ENCODE results near the gene CLOCK.

Gene CLOCK

DNA sequence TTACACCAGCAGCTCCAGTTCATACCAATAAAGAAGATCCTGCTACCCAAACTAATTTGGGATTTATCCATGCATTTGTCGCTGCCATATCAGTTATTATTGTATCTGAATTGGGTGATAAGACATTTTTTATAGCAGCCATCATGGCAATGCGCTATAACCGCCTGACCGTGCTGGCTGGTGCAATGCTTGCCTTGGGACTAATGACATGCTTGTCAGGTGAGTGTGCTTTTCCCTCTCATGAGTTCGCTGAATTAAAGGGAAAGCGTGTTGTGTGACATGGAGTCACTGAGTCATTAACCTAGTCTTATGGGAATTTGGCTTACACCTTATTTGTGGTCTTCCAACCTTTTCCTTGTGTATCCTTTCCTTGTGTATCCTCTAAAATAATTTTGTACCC lies 135.1 kb downstream of the CLOCK start:
- DNase-seq (ENCODE audit: low read depth): no peak

- no peak for DNase-seq (ENCODE audit: low read depth)
These were observed 136.3 kb downstream of the CLOCK start for GRCh38 chr4:55410431-55410830.

DNA sequence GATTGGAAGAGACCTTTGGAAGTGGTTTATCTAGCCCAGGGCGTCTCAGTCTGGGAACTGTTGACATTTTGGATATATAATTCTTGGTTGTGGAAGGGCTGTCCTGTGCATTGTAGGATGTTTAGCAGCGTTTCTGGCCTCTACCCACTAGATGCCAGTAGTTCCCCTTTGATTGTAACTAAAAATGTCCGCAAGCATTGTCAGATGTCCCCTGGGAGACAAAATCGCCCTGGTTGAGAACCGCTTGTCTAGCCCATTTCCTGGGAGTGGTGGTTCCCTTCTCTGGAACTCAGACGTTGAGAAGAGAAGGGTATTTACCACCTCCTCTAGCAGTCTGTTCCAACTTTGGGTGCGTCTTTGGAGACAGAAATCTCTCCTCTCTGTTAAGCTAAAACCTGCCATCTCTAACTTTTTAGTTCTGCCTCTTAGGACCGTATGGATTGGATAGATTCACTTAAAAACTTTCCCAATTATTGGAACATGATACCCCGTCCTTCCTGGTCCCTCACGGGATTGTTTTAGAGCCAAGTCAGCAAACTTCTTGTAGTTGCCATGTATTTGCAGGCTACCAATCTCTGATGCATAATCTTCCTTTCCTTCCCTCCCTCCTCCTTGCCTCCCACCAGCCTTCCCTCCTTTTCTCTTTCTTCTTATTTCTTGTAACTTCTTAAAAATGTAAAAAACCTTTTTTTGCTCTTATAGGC lies 137.1 kb downstream of the CLOCK start:
- no peak for DNase-seq (ENCODE audit: low read depth)

- no peak for DNase-seq (ENCODE audit: low read depth)
These were observed 138.9 kb downstream of the CLOCK start for GRCh38 chr4:55407764-55408163.

DNA sequence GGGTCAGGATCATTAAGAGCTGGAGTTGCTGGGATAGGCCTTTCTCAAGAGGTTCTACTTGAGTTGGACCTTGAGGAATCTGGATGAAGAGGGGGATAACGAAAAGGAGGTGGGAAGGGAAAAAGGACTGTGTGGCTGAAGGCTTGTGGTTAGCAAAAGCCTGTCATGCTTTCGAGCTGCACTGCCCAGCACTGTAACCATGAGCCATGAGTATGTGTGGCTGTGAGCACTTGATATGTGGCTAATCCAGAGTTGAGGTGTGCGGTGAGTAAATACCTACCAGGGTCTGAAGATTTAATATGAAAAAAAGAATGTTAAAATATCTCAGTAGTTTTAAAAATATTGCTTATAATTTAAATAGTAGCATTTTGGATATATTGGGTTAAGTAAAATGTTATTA lies 139.6 kb downstream of the CLOCK start:
- DNase-seq (ENCODE audit: low read depth): no peak

- DNase-seq (ENCODE audit: low read depth): no peak
These were observed 140.2 kb downstream of the CLOCK start for GRCh38 chr4:55406545-55406944.

DNA sequence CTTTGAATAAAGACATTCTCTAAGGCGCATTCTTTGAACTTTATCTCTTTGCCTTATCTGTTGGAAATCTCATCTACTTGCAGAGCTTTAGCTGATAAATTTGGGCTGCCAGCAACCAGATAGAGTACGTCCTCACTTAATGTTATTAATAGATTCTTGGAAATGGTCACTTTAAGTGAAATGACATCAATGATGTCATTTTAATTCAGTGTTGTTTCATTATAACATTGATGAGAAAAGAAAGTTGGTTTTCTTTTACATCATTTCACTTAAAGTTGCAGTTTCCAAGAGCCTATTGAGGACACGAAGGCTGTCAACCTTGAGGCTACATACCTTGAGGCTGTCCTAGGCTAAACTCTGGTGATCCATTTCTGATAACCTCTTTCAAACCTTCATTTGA lies 141.6 kb downstream of the CLOCK start:
- no peak for DNase-seq (ENCODE audit: low read depth)

DNA sequence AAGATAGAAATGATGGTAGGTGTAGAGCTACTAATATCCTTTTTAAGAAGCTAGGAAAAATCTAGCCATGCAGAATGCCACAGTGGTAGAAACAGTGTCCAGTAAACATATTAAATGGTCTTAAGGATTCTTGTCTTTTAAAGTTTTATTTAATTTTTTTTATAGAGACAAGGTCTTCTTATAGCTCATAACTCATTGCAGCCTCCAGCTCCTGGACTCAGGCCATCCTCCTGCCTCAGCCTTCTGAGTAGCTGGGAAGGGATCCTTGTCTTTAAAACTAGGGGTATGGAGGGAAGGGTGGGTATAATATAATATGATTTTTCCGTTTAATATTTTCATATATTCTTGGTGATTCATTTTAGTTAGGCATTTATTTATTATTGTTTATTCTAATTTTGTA lies 147.1 kb downstream of the CLOCK start:
- DNase-seq (ENCODE audit: low read depth): no peak

DNA sequence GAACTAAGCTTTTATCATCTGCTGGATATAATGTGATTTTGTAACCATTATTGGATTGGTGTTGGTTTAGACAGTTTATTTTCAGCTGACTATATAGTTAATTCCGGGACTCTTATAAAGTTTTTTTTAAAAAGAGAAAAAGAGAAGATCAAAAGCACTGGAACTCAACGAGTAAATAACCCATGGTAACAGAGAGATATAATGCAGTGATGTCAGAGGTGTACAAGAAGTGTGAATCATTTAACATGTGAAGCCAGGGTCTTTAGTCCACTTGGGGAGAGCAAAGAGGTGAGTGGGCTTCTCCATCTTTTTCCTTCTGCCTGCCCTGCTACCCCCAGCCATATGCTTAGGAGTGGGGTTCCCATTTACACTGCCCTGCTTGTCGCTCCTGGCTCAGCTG lies 147.7 kb downstream of the CLOCK start:
- no peak for DNase-seq (ENCODE audit: low read depth)

GRCh38 chr4:55398461-55398860 lies 148.2 kb downstream of the CLOCK start:
- no peak for DNase-seq (ENCODE audit: low read depth)

DNA sequence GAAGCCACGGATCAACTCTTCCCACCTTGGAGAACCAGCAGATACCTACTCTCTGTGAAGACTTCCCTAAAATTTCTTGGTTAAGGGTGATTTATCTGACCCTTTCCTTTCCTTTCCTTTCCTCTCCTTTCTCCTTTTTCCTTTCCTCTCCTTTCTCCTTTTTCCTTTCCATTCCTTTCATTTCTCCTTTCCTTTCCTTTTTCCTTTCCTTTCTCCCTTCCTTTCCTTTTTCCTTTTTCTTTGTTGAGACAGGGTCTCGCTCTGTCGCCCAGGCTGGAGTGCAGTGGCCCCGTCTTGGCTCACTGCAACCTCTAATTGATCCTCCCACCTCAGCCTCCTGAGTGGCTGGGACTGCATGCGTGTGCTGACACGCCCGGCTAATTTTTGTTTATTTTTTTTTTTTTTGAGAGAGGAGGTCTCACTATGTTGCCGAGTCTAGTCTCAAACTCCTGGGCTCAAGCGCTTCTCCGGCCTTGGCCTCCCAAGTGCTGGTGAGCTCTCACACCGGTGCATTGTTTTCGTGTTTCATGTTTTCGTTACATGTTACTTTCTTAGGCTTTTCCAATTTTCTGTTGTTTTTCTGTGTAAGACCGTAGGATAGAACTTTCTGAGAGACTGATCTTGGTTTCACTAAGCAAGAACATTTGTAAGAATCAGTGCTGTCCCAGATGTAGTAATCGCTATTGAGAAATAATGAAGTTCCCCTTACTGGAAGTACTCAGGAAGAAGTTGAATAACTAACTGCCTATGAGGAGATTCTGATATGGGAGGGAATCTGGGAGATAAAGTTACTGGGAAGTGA lies 149.0 kb downstream of the CLOCK start:
- no peak for DNase-seq (ENCODE audit: low read depth)

- DNase-seq (ENCODE audit: low read depth): no peak
These were observed 149.6 kb downstream of the CLOCK start for GRCh38 chr4:55397126-55397436.

GRCh38 chr4:55396308-55397125 lies 150.2 kb downstream of the CLOCK start:
- DNase-seq (ENCODE audit: low read depth): peak; percentile 2

DNA sequence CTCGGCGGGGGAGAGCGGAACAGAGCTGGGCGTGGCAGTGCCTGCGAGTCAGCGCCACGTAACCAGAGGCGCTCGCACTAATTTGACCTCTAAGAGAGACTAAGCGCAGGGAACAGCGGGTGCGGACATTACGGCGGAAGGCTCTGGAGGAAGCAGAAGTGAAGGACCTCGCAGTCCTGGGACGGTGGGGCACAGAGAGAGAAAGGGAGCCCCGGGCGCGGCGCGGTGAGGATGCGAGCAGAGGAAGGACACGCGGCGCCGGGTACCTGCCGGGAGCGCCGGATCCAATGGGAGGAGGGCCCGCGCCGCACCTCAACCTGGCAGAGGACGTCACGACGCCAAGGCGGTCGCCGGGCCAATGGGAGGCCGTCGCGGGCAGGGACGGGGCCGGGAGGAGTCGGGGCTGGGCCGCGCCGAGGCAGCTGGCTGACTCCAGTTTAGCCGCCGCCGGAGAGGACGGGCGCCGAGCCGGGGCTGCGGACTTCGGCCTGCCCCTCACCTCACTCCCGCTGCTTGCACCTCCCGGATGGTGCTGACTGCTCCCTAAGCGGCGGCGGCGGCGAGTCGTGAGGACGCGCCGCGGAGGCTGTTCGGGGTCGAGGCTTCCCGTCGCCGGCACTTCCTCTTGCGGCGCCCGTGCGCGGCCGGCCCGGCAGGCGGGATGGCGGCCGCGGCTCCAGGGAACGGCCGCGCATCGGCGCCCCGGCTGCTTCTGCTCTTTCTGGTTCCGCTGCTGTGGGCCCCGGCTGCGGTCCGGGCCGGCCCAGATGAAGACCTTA lies 151.0 kb downstream of the CLOCK start, which contains the start of gene TMEM165:
Gene TMEM165, plus strand, starts transcription at position 429 of the 779 bp plus-strand sequence. Its CDS starts 233 bp downstream, at position 662.
- peak; percentile 83 for DNase-seq (ENCODE audit: low read depth)

DNA sequence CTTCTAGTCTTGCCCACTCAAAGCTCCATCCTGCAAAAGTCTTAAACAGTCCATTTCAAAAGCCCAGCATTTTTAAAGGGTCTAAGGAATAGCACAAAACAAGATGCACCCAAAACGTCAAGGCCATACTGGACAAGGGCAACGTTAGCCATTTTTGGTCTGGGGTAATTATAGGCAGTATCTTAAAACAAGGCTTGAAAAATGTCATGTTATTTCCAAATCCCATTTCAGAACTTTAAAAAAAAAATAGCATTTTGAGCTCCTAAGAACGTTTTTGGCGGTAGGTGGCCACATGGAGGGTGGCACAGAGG lies 151.5 kb downstream of the CLOCK start:
- no peak for DNase-seq (ENCODE audit: low read depth)

GRCh38 chr4:55393461-55394320 lies 153.0 kb downstream of the CLOCK start:
- DNase-seq (ENCODE audit: low read depth): no peak

GRCh38 chr4:55386840-55387239 lies 159.9 kb downstream of the CLOCK start:
- no peak for DNase-seq (ENCODE audit: low read depth)

DNA sequence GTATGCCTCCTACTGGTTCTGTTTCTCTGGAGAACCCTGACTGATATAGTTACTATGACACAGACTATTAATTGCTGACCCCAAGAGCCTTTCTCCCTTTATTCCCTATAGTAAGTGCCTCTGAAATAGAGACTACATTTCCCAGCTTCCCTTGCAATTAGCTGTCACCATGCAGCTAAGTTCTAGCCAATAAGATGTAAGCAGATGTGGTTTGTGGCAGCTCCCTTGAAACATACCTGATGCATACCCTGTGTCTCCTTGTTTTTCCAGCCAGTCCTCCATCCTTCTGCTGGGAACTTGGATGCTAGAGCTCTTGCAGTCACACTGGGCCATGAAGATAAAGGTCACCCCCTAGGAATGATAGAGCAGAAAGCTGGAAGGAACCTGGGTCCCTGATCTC lies 160.6 kb downstream of the CLOCK start:
- no peak for DNase-seq (ENCODE audit: low read depth)

DNA sequence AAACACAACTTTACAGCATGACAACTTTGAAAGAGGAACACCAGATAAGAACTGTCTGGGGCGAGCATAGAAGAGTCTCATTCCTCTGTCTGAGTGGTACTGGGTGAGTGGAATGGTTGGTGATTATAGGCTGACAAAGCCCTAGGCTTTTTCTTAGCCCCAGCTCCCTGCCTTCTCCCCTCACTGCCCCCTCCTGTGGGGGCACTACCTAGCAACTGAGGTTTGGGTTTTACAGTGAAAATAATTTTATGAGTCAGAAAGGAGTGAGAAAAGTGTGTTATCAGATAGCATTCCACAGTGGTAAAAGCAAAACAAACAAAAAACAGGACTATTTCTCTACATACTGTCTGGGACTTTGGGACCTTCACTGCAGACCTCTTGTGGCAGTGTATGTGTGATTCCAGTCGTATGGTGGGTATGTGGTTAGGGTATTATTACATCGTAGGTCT lies 161.5 kb downstream of the CLOCK start:
- no peak for DNase-seq (ENCODE audit: low read depth)

GRCh38 chr4:55382488-55383003 lies 164.2 kb downstream of the CLOCK start:
- no peak for DNase-seq (ENCODE audit: low read depth)

GRCh38 chr4:55381502-55381901 lies 165.2 kb downstream of the CLOCK start:
- no peak for DNase-seq (ENCODE audit: low read depth)

All from stimulated activated CD8-positive, alpha-beta memory T cell treated with anti-CD3 and anti-CD28 coated beads, Interleukin-12 subunit alpha, Interleukin-12 subunit beta, amount 100 ng/mL, for 4 hours (primary cell).